Measurements from ENCODE around the gene PRKCZ. TPM values are rescaled to one million over a fixed set of nuclear protein-coding genes. Genes with fewer than 3 reads are reported as not detected.
A peak's percentile ranks its signal among the peaks of the same experiment; 100 is the strongest.

The PRKCZ gene
- total RNA-seq, 1 experiment from 2014 or later = 1.9 TPM

- Histone ChIP-seq H3K9me3 (ENCODE audit: low read depth, low read length, poor library complexity, severe bottlenecking) (no peaks in the 10 kb centered on the region), H3K4me3 (ENCODE audit: low read depth, low read length, poor library complexity, severe bottlenecking) (no peak overlapping the region), H3K27me3 (replicated peaks; ENCODE audit: insufficient read depth, low read depth, low read length, poor library complexity) (no peaks in the 10 kb centered on the region), H3K36me3 (ENCODE audit: insufficient read depth, low read length, poor library complexity, severe bottlenecking) (no peaks in the 10 kb centered on the region), H3K4me1 (ENCODE audit: insufficient read depth, low read length, poor library complexity, severe bottlenecking) (peaks cover 5% of the 10 kb centered on the region), H3K27ac (ENCODE audit: low read depth, low read length, poor library complexity, severe bottlenecking) (no peak overlapping the region)
- ChIA-PET CTCF (no interaction called here), POLR2A (ENCODE audit: low non-redundant PET) (no interaction called here)
- no peak for TF ChIP-seq CTCF (conservative IDR thresholded peaks at IDR 0.05; ENCODE audit: low read depth, low read length)
- TF ChIP-seq EZH2 (IDR thresholded peaks at IDR 0.05; ENCODE audit: borderline replicate concordance, low read depth, low read length, poor library complexity, severe bottlenecking) = no peak
- DNase-seq (ENCODE audit: low spot score) = no peak
- intact Hi-C loops (cut with micrococcal nuclease; ENCODE audit: unreplicated experiment) = no loop called here
- BruUV-seq (replicated peaks) = no TSS peak
Observed at GRCh38 chr1:2089051-2089450, 38.8 kb downstream of the PRKCZ start.

DNA sequence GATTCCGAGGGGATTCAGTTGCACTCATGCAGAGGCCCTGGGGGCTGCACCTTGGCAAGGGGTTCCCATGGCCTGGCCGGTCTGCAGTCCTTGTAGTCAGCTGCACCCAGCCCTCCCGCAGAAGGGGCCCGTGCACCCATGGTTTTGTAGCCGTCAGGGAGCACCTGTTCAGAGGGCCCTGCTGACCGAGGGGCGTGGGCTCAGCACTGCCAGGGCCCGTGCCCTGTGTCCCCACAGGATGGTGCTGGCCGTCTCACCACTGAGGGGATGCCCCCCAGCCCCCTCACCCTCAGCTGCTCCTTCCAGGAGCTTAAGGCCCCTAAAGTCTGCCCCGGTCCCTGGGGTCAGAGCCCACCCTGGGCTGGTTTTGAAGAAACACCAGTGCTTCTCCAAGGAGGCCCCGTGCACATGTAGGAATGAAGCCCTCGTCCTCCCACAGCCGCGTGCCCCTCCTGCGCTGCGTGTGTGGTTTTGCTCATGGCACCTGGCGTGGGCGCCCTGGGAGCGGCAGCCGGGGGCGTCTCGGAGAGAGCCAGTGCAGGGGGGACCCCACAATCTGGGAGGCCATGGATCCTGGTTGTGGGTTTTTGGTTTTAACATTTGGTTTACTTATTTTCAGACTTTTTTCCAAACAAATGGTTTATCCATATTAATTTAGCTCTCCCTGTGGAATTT lies 40.1 kb downstream of the PRKCZ start:
- TF ChIP-seq EZH2 (IDR thresholded peaks at IDR 0.05; ENCODE audit: borderline replicate concordance, low read depth, low read length, poor library complexity, severe bottlenecking) = no peak
- TF ChIP-seq CTCF (conservative IDR thresholded peaks at IDR 0.05; ENCODE audit: low read depth, low read length) = no peak
- H3K27ac ChIP-seq (ENCODE audit: low read depth, low read length, poor library complexity, severe bottlenecking) = no peak overlapping the region
- no peaks in the 10 kb centered on the region for H3K36me3 ChIP-seq (ENCODE audit: insufficient read depth, low read length, poor library complexity, severe bottlenecking)
- BruUV-seq (replicated peaks) = no TSS peak
- H3K27me3 ChIP-seq (replicated peaks; ENCODE audit: insufficient read depth, low read depth, low read length, poor library complexity) = no peaks in the 10 kb centered on the region
- intact Hi-C loops (cut with micrococcal nuclease; ENCODE audit: unreplicated experiment) = no loop called here
- H3K4me3 ChIP-seq (ENCODE audit: low read depth, low read length, poor library complexity, severe bottlenecking) = no peak overlapping the region
- CTCF ChIA-PET = interaction anchor here (1.1 kb wide), 1 partner anchor 50 kb away, joined by 3 read pairs; no protein-coding TSS in a partner anchor
- POLR2A ChIA-PET (ENCODE audit: low non-redundant PET) = no interaction called here
- H3K9me3 ChIP-seq (ENCODE audit: low read depth, low read length, poor library complexity, severe bottlenecking) = no peaks in the 10 kb centered on the region
- peaks cover 5% of the 10 kb centered on the region for H3K4me1 ChIP-seq (ENCODE audit: insufficient read depth, low read length, poor library complexity, severe bottlenecking)
- no peak for DNase-seq (ENCODE audit: low spot score)

DNA sequence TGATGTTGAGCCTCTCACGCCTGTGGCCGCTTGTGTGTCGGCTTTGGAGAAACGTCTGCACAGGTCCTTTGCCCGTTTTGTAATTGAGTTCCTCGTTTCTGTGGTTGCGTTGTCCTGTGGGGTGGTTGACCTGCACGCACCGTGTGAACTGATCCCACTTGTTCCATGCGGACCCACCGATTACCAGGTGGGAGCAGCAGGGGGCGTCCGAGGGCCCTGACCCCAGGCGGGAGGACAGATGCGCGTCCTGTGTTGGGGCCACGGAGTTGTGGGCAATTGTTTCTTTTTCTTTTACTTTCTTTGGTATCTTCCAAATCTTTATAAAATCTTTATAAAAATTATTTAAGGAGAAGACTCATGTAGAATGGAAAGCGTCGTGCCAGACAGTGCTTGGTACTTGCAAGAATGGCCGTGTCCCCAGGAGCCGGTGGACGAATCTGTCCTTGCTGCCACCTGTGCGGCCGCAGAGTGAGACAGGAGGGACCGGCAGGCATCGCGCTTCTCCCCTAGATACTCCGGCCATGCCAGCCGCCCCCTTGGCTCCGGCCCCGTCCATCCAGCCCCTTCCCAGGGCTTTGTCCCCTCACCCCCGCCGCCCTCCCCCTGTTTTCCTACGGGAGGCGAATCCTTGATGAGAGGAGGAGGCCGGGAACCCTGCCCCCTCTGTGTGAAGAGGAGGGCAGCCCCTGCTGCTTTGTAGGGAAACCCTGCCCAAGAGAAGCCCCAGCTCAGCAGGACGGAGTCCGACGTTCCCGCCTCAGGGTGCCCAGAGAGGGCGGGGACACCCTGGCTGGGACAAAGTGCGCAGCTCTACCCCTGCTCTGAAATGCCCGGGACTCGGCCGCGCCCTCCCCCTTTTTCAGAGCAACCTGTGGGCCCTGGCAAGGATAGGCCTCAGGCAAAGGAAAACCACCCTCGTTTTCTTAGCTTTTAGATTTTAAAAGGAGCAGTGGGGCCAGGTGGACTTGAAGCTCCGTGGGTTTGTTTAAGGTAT lies 41.7 kb downstream of the PRKCZ start:
- H3K27ac ChIP-seq (ENCODE audit: low read depth, low read length, poor library complexity, severe bottlenecking) = no peak overlapping the region
- H3K4me1 ChIP-seq (ENCODE audit: insufficient read depth, low read length, poor library complexity, severe bottlenecking) = peaks cover 5% of the 10 kb centered on the region
- peak; percentile 80 for TF ChIP-seq CTCF (conservative IDR thresholded peaks at IDR 0.05; ENCODE audit: low read depth, low read length)
- no peak for TF ChIP-seq EZH2 (IDR thresholded peaks at IDR 0.05; ENCODE audit: borderline replicate concordance, low read depth, low read length, poor library complexity, severe bottlenecking)
- DNase-seq (ENCODE audit: low spot score) = peak; percentile 37
- no peaks in the 10 kb centered on the region for H3K27me3 ChIP-seq (replicated peaks; ENCODE audit: insufficient read depth, low read depth, low read length, poor library complexity)
- H3K9me3 ChIP-seq (ENCODE audit: low read depth, low read length, poor library complexity, severe bottlenecking) = no peaks in the 10 kb centered on the region
- ChIA-PET CTCF (interaction anchor here (0.6 to 1.1 kb wide), 2 partner anchors 49 to 77 kb away, joined by 3 to 4 read pairs; no protein-coding TSS in a partner anchor), POLR2A (ENCODE audit: low non-redundant PET) (no interaction called here)
- BruUV-seq (replicated peaks) = no TSS peak
- intact Hi-C loops (cut with micrococcal nuclease; ENCODE audit: unreplicated experiment) = no loop called here
- H3K4me3 ChIP-seq (ENCODE audit: low read depth, low read length, poor library complexity, severe bottlenecking) = no peak overlapping the region
- no peaks in the 10 kb centered on the region for H3K36me3 ChIP-seq (ENCODE audit: insufficient read depth, low read length, poor library complexity, severe bottlenecking)
